Sigmoid colon (tissue), 4 donors: ENCODE measurements around the gene NNT.

Experiments
- CTCF ChIP-seq, 4 experiments: fragments of 450-650 bp in 3 of 4; fragments of 200-600 bp in 1 of 4; IDR thresholded peaks; one replicate each; pipeline ENCODE4 v1.5.1; 2016 to 2019; ENCODE audit warnings: antibody characterized with exemption in 4 of 4, mild to moderate bottlenecking in 3 of 4, moderate library complexity in 2 of 4
- EP300 ChIP-seq, 4 donors: sonication (generic); formaldehyde crosslinking; IDR thresholded peaks; one replicate each; pipeline ENCODE4 v1.6.1; 2017; ENCODE audit warnings: antibody characterized with exemption in 4 of 4
- POLR2A ChIP-seq, 2 donors: fragments of 450-650 bp; IDR thresholded peaks; one replicate each; pipeline ENCODE4 v1.6.1; 2016; ENCODE audit warnings: antibody characterized with exemption in 2 of 2, mild to moderate bottlenecking in 2 of 2, moderate library complexity in 2 of 2
- POLR2AphosphoS5 ChIP-seq, 4 donors: sonication (generic); formaldehyde crosslinking; IDR thresholded peaks; one replicate each; pipeline ENCODE4 v1.6.1; 2017; ENCODE audit warnings: antibody characterized with exemption in 4 of 4

GRCh38 chr5:43570450-43571158 is 32.4 kb upstream of the NNT start:
- TF ChIP-seq CTCF (IDR thresholded peaks at IDR 0.05) (no peak), EP300 (IDR thresholded peaks at IDR 0.05) (no peak), POLR2AphosphoS5 (IDR thresholded peaks at IDR 0.05) (no peak), POLR2A (IDR thresholded peaks at IDR 0.05) (no peak)
